IMR-90 (cell line): ENCODE data around the gene TGM4. TPM values are rescaled to one million over a fixed set of nuclear protein-coding genes. Genes with fewer than 3 reads are reported as not detected.

Experiments used
- ATAC-seq: fragments of 200-7000 bp; cut with Tn5 transposase; 2 replicates; pipeline ENCODE4 v1.9.1; 2020; ENCODE audit warnings: low read depth, mild to moderate bottlenecking, moderate library complexity
- BruUV-seq: library from RNA; stranded (reverse); fragments of 400-500 nt; replicated peaks from 2 replicates; lab custom pipeline; 2021; lab: Mats Ljungman, UMichigan
- CTCF ChIA-PET: fragments of 300-600 bp; formaldehyde crosslinking; extraction: SDS; loops from one replicate; lab custom pipeline; 2021; ENCODE audit warnings: antibody characterized with exemption; lab: Yijun Ruan, JAX
- POLR2A ChIA-PET: fragments of 300-600 bp; sonication (Branson Sonifier 250); formaldehyde crosslinking; loops from one replicate; lab custom pipeline; 2022; ENCODE audit warnings: antibody characterized with exemption; ENCODE audit not compliant: unreplicated experiment; lab: Charles Lee
- DNase-seq: peaks from one replicate; pipeline ENCODE4 v3.0.0; 2013
- H2AFZ ChIP-seq: replicated peaks from 2 replicates; pipeline ENCODE3; 2013; ENCODE audit warnings: low read length, mild to moderate bottlenecking; ENCODE audit not compliant: poor library complexity
- H2AK5ac ChIP-seq: 2 replicates; pipeline ENCODE4 v1.6.1; 2013; ENCODE audit warnings: low read depth, low read length, inconsistent platforms
- H2AK9ac ChIP-seq: replicated peaks from 2 replicates; pipeline ENCODE3; 2013; ENCODE audit warnings: mild to moderate bottlenecking, low read depth, low read length, moderate library complexity; ENCODE audit not compliant: poor library complexity
- H2BK120ac ChIP-seq: 2 replicates; pipeline ENCODE4 v1.6.1; 2013; ENCODE audit warnings: low read depth, low read length, inconsistent platforms
- H2BK15ac ChIP-seq: 3 replicates; pipeline ENCODE4 v1.6.1; 2013; ENCODE audit warnings: low read depth, low read length, inconsistent platforms
- H2BK20ac ChIP-seq: 2 replicates; pipeline ENCODE4 v1.6.1; 2013; ENCODE audit warnings: low read depth, mild to moderate bottlenecking, inconsistent platforms, low read length, moderate library complexity
- H2BK5ac ChIP-seq: 2 replicates; pipeline ENCODE4 v1.6.1; 2013; ENCODE audit warnings: mild to moderate bottlenecking, low read depth, low read length, inconsistent platforms; ENCODE audit not compliant: poor library complexity, severe bottlenecking
- H3K14ac ChIP-seq: replicated peaks from 2 replicates; pipeline ENCODE4 v1.6.1; 2013; ENCODE audit warnings: low read depth, low read length, inconsistent platforms
- H3K18ac ChIP-seq: 2 replicates; pipeline ENCODE4 v1.6.1; 2013; ENCODE audit warnings: low read depth, low read length, control low read depth
- H3K23ac ChIP-seq: 2 replicates; pipeline ENCODE4 v1.6.1; 2013; ENCODE audit warnings: low read depth, low read length, inconsistent platforms
- H3K27ac ChIP-seq: 2 replicates; pipeline ENCODE4 v1.5.1; 2013; ENCODE audit warnings: mild to moderate bottlenecking, control low read depth, low read length; ENCODE audit not compliant: insufficient read depth
- H3K27me3 ChIP-seq: 2 replicates; pipeline ENCODE4 v1.6.1; 2013; ENCODE audit warnings: low read length; ENCODE audit not compliant: control insufficient read depth, insufficient read depth
- H3K36me3 ChIP-seq: 2 replicates; pipeline ENCODE4 v1.6.1; 2013; ENCODE audit warnings: low read length, mixed read lengths; ENCODE audit not compliant: control insufficient read depth, insufficient read depth
- H3K4ac ChIP-seq: 2 replicates; pipeline ENCODE4 v1.6.1; 2013; ENCODE audit warnings: low read depth, low read length, inconsistent platforms
- H3K4me1 ChIP-seq: 2 replicates; pipeline ENCODE4 v1.6.1; 2013; ENCODE audit warnings: low read length, mixed read lengths; ENCODE audit not compliant: control insufficient read depth, insufficient read depth
- H3K4me2 ChIP-seq: 2 replicates; pipeline ENCODE4 v1.6.1; 2013; ENCODE audit warnings: low read depth, mild to moderate bottlenecking, control low read depth, low read length, moderate library complexity
- H3K4me3 ChIP-seq: 2 replicates; pipeline ENCODE4 v1.5.1; 2013; ENCODE audit warnings: low read depth, mild to moderate bottlenecking, control low read depth, low read length, moderate library complexity; ENCODE audit not compliant: insufficient read depth
- H3K56ac ChIP-seq: 2 replicates; pipeline ENCODE4 v1.6.1; 2013; ENCODE audit warnings: low read length, inconsistent platforms; ENCODE audit not compliant: insufficient read depth; ENCODE audit errors: extremely low read depth
- H3K79me1 ChIP-seq, 2 experiments: 2 replicates each; pipeline ENCODE4 v1.6.1; 2013; ENCODE audit warnings: low read length in 2 of 2, inconsistent platforms in 1 of 2, low read depth in 1 of 2
- H3K9ac ChIP-seq: 2 replicates; pipeline ENCODE4 v1.6.1; 2013; ENCODE audit warnings: low read depth, low read length, control low read depth
- H3K9me1 ChIP-seq: 2 replicates; pipeline ENCODE4 v1.6.1; 2013; ENCODE audit warnings: low read length, inconsistent platforms; ENCODE audit not compliant: insufficient read depth
- H3K9me3 ChIP-seq: 2 replicates; pipeline ENCODE4 v1.6.1; 2013; ENCODE audit warnings: low read length; ENCODE audit not compliant: control insufficient read depth, insufficient read depth
- H4K20me1 ChIP-seq: 2 replicates; pipeline ENCODE4 v1.6.1; 2013; ENCODE audit warnings: low read length, inconsistent platforms; ENCODE audit not compliant: insufficient read depth
- H4K5ac ChIP-seq: 2 replicates; pipeline ENCODE4 v1.6.1; 2013; ENCODE audit warnings: mild to moderate bottlenecking, low read depth, low read length, control low read depth
- H4K8ac ChIP-seq, 2 experiments: 2 replicates each; pipeline ENCODE4 v1.6.1; 2013; ENCODE audit warnings: low read depth in 2 of 2, low read length in 2 of 2, control low read depth in 1 of 2, inconsistent platforms in 1 of 2
- H4K91ac ChIP-seq: 2 replicates; pipeline ENCODE4 v1.6.1; 2013; ENCODE audit warnings: low read depth, low read length, inconsistent platforms; ENCODE audit not compliant: insufficient read depth
- SMC3 ChIP-seq: fragments of 150-350 bp; IDR thresholded peaks from 2 replicates; pipeline ENCODE4 v1.6.1; 2016; ENCODE audit warnings: low read depth, mild to moderate bottlenecking, antibody characterized with exemption, low read length, moderate library complexity
- WGBS, 2 experiments: methylation state at CpG; one replicate each; pipeline versions ENCODE4 v1.1.5 to v1.1.7; 2013; ENCODE audit warnings: missing lambda C conversion rate in 2 of 2; ENCODE audit not compliant: insufficient read length in 1 of 2; ENCODE audit errors: extremely low coverage in 2 of 2; 5-methylcytosine and 5-hydroxymethylcytosine counted together
- dilution Hi-C: fragments of 300-500 bp; cut with HindIII; formaldehyde crosslinking; loops from one replicate; pipeline ENCODE4 v1.14.3; 2018; ENCODE audit warnings: low sequenced_read_pairs; ENCODE audit not compliant: unreplicated experiment
- in situ Hi-C: fragments of 300-500 bp; cut with MboI; formaldehyde crosslinking; loops from 3 replicates; pipeline ENCODE4 v1.14.3; 2019; ENCODE audit warnings: low sequenced_read_pairs, inconsistent platforms, mixed read lengths
- intact Hi-C: fragments of 100-400 bp; cut with micrococcal nuclease; formaldehyde crosslinking; loops from 2 replicates; pipeline ENCODE4 v1.10.0; 2022
- polyA plus RNA-seq, 3 experiments: library from polyadenylated mRNA; depleted of rRNA; stranded (reverse); fragments of >200 nt; gene quantifications; 2 replicates each; pipeline ENCODE4 v1.2.3, GENCODE V29; 2012; ENCODE audit warnings: low replicate concordance in 1 of 3
- total RNA-seq: library from RNA; depleted of rRNA; stranded (reverse); fragments of >200 nt; gene quantifications from 2 replicates; pipeline ENCODE4 v1.2.3, GENCODE V29; 2012

The TGM4 gene
- total and polyA plus RNA-seq, 2 of the 4 experiments (the other 2 are of a cell fraction): under 0.01 to 0.10 TPM

DNA sequence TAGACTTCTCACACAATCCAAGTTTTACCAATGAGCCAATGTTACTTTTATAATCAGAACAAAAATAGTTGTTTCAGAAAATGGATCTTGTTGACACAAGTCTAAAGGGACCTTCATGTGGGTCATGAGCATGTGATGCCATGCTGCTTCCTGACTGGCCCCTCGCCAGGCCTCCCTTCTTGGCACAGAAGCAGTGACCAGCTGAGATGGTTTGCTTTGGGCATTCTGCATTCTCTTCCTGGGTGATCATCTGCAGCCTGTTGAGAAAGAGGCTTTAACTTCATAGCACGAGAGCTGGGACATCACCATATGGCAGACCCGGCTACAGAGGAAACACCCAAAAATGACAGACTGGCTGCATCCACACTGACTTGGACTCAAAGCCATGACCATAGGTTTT, 45.7 kb downstream of the TGM4 start:
- Histone ChIP-seq H2AFZ (no peak overlapping the region), H4K8ac (no peak overlapping the region), H3K27me3 (no peaks in the 10 kb centered on the region), H2BK5ac (no peak overlapping the region), H3K9me1 (no peaks in the 10 kb centered on the region), H2BK120ac (no peak overlapping the region), H3K4me3 (no peak overlapping the region), H2AK9ac (no peak overlapping the region), H4K5ac (no peak overlapping the region), H3K14ac (no peak overlapping the region), H2BK20ac (no peak overlapping the region), H3K56ac (no peak overlapping the region), H2AK5ac (no peak overlapping the region), H4K20me1 (no peaks in the 10 kb centered on the region), H2BK15ac (no peak overlapping the region), H3K23ac (no peak overlapping the region), H3K9ac (no peak overlapping the region), H3K27ac (no peak overlapping the region), H3K79me1 (no peaks in the 10 kb centered on the region), H3K4ac (no peak overlapping the region), H3K4me2 (no peak overlapping the region), H3K4me1 (peaks cover 2% of the 10 kb centered on the region; the same call in 1 of the 2 replicates), H4K91ac (no peak overlapping the region), H3K18ac (no peak overlapping the region), H3K36me3 (peaks cover 12% of the 10 kb centered on the region), H3K9me3 (no peaks in the 10 kb centered on the region)
- dilution Hi-C loops: no loop called here
- intact Hi-C loops: no loop called here
- no TSS peak for BruUV-seq
- ATAC-seq (no peak), DNase-seq (no peak)
- 100% methylated on average over 2 of the region's 3 CpGs; no CpG with 5 or more reads in 1 of the 2 experiments for WGBS, 2 experiments
- in situ Hi-C loops: no loop called here
- ChIA-PET CTCF (no interaction called here), POLR2A (no interaction called here)
- no peak for TF ChIP-seq SMC3
